Activated naive CD4-positive, alpha-beta T cell treated with Interleukin-2 at 50 U/mL for 16 hours (primary cell): Measurements from ENCODE around the gene FUNDC1.
"Not testable (repeated sequence)": the region's sequence is repeated elsewhere in the genome, so short reads cannot be mapped to it uniquely, and the experiment has no call there.

Source experiments
- DNase-seq: peaks from one replicate; pipeline ENCODE4 v3.0.0-alpha.2; 2020

Gene FUNDC1

GRCh38 chrX:44542567-44543325, at the start of gene FUNDC1:
Gene FUNDC1 (minus strand): TSS chrX:44542859. CDS start chrX:44542832, 27 bp downstream.
- DNase-seq = peak; percentile 89

DNA sequence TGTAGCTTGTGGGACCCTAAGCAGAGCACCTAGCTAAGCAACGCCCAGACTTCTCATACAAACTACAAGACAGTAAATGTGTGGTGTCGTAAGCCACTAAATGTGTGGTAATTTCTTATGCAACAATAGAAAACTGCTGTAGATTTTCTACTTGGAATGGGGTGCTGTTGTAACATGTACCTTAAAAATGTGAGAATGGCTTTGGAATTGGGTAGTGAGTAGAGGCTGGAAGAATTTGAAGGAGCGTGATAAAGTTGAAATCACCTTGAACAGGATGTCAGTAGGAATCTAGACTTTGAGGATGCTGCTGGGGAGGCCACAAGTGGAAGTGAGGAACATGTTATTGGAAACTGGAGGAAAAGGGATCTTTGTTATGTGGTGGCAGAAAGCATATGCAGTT, 43.2 kb upstream of the FUNDC1 start:
- DNase-seq = no peak

GRCh38 chrX:44580466-44580865, 37.8 kb upstream of the FUNDC1 start:
- DNase-seq = no peak

DNA sequence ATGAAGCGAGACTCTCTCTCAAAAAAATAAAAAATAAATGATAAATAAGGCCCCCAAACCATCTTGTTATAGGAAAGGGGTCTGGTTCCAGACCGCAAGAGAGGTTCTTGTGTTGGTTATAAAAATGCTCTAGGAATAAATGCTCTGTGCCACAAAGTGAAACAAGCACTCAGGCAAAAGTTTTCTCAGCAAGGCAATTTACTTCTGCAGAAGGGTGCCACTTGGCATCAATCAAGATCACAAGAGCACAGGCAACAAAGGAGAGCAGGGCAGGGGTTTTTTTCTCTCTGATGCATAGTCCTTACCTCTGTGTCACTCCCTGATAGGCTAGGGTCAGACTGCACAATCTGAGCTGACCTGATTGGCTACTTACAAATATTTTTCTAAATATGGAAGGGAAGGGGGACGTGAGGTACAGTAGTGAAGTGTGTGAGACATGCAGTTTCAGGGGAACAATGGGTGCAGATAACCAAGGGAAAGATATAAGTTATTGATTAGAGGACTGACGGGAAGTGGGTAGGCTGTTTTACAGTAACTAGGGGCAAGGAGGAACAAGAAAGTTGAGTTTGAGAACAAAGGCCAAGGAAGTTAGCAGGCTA, 29.8 kb upstream of the FUNDC1 start:
- no peak for DNase-seq

GRCh38 chrX:44570522-44570921, 27.9 kb upstream of the FUNDC1 start:
- DNase-seq = no peak

DNA sequence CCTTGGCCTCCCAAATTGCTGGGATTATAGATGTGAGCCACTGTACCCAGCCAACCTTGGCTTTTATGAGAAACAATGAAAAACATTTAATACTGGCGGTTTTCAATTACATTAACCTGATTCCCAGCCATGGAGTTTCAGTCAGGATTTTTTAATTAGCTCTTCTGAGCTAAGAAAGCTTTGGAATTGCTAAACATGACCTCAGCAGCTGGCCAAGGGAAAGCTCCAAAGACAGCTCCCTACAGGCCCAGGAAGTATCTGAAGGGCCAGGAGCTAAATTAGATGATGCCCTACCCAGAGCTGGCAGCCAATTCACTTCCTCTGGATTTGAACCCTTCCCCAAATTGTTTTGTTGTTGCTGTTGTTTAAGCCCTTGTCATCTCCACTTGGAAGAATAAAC, 26.5 kb upstream of the FUNDC1 start:
- DNase-seq = no peak

GRCh38 chrX:44568196-44568595, 25.5 kb upstream of the FUNDC1 start:
- no peak for DNase-seq

DNA sequence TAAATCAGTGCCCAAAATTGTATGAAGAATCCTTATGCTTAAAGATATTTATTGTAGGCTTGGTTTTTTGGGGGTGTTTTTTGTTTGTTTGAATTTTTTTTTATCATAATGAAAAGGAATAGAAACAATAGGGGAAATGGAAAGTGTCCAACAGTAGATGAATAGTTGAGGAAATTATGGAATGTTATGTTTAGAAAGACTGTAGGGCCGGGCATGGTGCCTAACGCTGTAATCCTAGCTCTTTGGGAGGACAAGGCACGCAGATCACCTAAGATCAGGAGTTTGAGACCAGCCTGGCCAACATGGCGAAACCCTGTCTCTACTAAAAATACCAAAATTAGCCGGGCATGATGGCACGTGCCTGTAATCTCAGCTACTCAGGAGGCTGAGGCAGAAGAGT, 19.2 kb upstream of the FUNDC1 start:
- DNase-seq = not testable (repeated sequence)

DNA sequence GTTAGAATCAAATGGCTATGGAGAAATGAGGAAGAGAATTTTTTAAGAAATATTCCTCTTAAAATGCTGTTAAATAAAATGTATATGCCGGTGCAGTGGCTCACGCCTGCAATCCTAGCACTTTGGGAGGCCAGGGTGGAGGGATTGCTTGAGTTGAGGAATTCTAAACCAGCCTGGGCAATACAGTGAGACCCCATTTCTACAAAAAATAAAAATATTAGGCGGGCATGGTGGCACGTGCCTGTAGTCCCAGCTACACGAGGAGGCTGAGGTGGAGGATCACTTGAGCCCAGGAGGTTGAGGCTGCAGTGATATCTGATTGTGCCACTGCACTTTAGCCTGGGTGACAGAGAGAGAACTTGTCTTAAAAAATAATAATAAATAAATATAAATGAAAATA, 7.9 kb upstream of the FUNDC1 start:
- DNase-seq = no peak

- not testable (repeated sequence) for DNase-seq
These were observed 2.8 kb upstream of the FUNDC1 start for GRCh38 chrX:44545454-44545853.

GRCh38 chrX:44544036-44544435, 1.4 kb upstream of the FUNDC1 start:
- no peak for DNase-seq

DNA sequence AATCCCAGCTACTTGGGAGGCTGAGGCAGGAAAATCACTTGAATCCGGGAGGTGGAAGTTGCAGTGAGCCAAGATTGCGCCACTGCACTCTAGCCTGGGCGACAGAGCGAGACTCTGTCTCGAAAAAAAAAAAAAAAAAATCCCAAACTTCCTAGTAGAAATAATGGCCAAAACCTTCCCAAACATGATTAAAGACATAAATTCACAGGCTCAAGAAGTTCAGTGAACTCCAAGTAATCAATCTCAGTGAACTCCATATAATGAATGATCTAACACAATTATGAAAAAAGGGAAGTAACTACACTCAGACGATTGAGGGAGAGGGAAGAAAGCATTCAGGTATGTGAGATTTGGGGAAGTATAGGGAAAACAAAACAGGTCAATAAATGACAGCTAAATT, 6.5 kb downstream of the FUNDC1 start:
- DNase-seq = no peak

GRCh38 chrX:44529310-44529709, 13.3 kb downstream of the FUNDC1 start:
- no peak for DNase-seq

DNA sequence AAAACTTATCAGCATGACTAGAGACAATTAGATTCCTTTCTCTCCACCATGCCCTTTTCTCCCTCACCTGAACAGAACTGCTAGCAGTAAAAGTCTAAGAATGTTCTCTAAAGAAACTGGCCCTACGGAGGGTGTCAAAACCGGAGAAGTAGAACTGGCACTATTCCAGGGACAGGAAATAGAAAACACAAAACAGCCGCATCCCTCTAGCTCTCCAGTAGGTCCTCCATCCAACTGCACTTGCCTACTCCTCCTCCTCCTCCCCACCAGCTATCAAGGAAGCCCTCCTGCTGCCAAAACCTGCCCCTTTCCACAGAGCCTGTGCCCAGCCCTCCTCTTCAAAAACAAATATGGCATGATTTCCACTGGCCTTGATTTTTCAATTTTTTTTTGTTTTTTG, 28.4 kb downstream of the FUNDC1 start:
- no peak for DNase-seq

GRCh38 chrX:44507292-44507691, 35.4 kb downstream of the FUNDC1 start:
- peak; percentile 5 for DNase-seq

- no peak for DNase-seq
These were observed 36.0 kb downstream of the FUNDC1 start for GRCh38 chrX:44506678-44507077.

DNA sequence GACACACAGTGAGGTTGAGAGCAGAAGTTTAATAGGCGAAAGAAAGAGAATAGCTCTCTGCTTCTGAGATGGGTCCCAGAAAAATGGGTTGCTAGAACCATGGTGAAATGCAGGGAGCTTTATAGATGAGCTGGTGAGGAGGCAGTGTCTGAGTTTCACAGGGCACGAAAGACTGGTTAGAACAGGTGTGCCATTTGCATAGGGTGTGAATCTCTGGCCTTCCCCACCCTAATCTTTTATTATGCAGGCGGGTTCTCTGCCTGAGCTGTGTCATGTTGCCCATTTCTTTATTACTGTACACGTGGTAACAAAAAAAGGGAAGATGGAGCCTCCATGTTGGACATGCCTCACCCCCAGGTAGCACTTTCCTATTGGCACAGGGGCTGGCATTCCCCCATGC, 39.1 kb downstream of the FUNDC1 start:
- DNase-seq = no peak

DNA sequence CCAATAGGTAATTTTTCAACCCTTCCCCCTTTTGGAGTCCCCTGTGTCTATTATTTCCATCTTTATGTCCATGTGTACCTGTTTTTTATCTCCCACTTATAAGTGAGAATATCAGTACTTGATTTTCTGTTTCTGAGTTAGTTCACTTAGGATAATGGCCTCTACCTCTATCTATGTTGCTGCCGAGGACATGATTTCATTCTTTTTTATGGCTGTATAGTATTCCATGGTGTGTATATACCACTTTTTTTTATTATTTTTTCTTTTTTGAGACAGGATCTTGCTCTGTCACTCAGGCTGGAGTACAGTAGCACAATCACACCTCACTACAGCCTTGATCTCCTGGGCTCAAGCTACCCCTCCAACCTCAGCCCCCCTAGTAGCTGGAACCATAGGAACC, 47.6 kb downstream of the FUNDC1 start:
- no peak for DNase-seq

- no peak for DNase-seq
These were observed 48.3 kb downstream of the FUNDC1 start for GRCh38 chrX:44494357-44494756.

- DNase-seq = no peak
These were observed 53.1 kb downstream of the FUNDC1 start for GRCh38 chrX:44489515-44489914.

- no peak for DNase-seq
These were observed 58.0 kb downstream of the FUNDC1 start for GRCh38 chrX:44484607-44485146.

DNA sequence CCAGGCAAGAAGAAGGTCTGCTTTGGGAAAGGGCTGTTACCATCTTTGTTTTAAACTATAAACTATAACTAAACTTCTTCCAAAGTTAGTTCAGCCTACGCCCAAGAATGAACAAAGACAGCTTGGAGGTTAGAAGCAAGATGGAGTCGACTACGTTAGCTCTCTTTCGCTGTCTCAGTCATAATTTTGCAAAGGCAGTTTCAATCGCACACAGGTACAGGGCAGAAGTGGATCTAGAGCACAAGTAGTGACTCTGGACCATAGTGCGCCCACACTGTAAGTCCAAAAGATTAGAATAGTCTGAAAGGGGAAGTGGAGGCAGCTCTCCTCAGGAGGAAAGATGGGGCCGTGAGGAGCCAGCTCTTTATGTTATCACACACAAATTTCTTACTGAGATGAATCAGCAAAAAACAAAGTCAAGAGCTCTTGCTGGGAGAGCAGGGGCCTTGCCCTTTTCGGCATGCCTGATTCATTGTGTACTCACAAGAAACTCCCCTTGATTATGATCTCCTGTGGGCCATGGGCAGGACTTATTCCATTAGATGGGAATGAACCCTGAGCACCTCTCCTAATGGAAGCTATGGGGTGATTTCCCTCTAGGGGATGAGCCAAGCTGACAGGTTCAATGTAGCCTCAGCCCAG, 58.6 kb downstream of the FUNDC1 start:
- no peak for DNase-seq

- no peak for DNase-seq
These were observed 60.1 kb downstream of the FUNDC1 start for GRCh38 chrX:44482575-44482974.

DNA sequence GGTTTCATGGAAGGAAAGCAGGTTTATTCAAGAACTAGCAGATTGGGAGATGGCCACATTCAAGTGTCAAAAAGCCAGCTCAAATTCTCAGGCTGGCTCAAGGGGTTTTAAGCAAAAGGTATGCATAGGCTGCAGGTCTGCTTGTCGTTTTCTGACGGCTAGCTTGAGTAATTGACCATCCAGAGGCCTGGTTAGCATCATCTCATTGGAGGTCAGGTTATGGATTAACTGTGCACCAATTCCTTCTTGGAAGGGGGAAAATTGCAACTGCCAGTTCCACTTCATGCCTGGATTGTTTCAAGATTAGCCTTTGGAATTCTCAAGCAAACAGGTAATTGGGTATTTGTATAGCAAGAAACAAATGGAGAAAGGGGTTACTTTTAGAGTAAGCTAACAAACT, 62.1 kb downstream of the FUNDC1 start:
- DNase-seq = no peak
